ENCODE measurements around the gene RBMXL3.
"Not testable (repeated sequence)": the region's sequence is repeated elsewhere in the genome, so short reads cannot be mapped to it uniquely, and the experiment has no call there.

The RBMXL3 gene

GRCh38 chrX:115214151-115214550, 24.9 kb downstream of the RBMXL3 start:
- no peak for TF ChIP-seq CTCF (IDR thresholded peaks at IDR 0.05)
- Histone ChIP-seq H3K4me1 (no peaks in the 10 kb centered on the region), H3K79me2 (no peaks in the 10 kb centered on the region), H3K36me3 (ENCODE audit: control insufficient read depth, insufficient read depth, low read length) (no peaks in the 10 kb centered on the region), H3K4me3 (ENCODE audit: low read depth, low read length) (no peak overlapping the region), H3K4me2 (ENCODE audit: low read length) (no peak overlapping the region), H2AFZ (no peak overlapping the region), H3K9me3 (ENCODE audit: control insufficient read depth, low read length) (no peaks in the 10 kb centered on the region), H3K27ac (no peak overlapping the region), H3K9ac (no peak overlapping the region), H3K27me3 (ENCODE audit: control insufficient read depth, insufficient read depth, low read length) (no peaks in the 10 kb centered on the region)

GRCh38 chrX:115214605-115215004, 25.4 kb downstream of the RBMXL3 start:
- H3K27me3 ChIP-seq (ENCODE audit: control insufficient read depth, insufficient read depth, low read length) = no peaks in the 10 kb centered on the region
- no peak overlapping the region for H3K4me2 ChIP-seq (ENCODE audit: low read length)
- H3K79me2 ChIP-seq = no peaks in the 10 kb centered on the region
- no peak overlapping the region for H2AFZ ChIP-seq
- H3K4me3 ChIP-seq (ENCODE audit: low read depth, low read length) = no peak overlapping the region
- no peak overlapping the region for H3K27ac ChIP-seq
- H3K4me1 ChIP-seq = no peaks in the 10 kb centered on the region
- no peaks in the 10 kb centered on the region for H3K36me3 ChIP-seq (ENCODE audit: control insufficient read depth, insufficient read depth, low read length)
- no peaks in the 10 kb centered on the region for H3K9me3 ChIP-seq (ENCODE audit: control insufficient read depth, low read length)
- no peak overlapping the region for H3K9ac ChIP-seq
- TF ChIP-seq CTCF (IDR thresholded peaks at IDR 0.05) = no peak

- H2AFZ ChIP-seq; H3K4me1 ChIP-seq; H3K4me3 ChIP-seq (ENCODE audit: low read depth, low read length): not testable (repeated sequence)
These were observed 28.1 kb downstream of the RBMXL3 start for GRCh38 chrX:115217346-115217745.

GRCh38 chrX:115226929-115227328, 37.7 kb downstream of the RBMXL3 start:
- no peaks in the 10 kb centered on the region for H3K9me3 ChIP-seq (ENCODE audit: control insufficient read depth, low read length)
- H3K27me3 ChIP-seq (ENCODE audit: control insufficient read depth, insufficient read depth, low read length) = no peaks in the 10 kb centered on the region
- H3K79me2 ChIP-seq = no peaks in the 10 kb centered on the region
- no peak overlapping the region for H3K4me3 ChIP-seq (ENCODE audit: low read depth, low read length)
- H3K9ac ChIP-seq = no peak overlapping the region
- no peaks in the 10 kb centered on the region for H3K4me1 ChIP-seq
- no peak for TF ChIP-seq CTCF (IDR thresholded peaks at IDR 0.05)
- no peak overlapping the region for H3K27ac ChIP-seq
- H3K36me3 ChIP-seq (ENCODE audit: control insufficient read depth, insufficient read depth, low read length) = no peaks in the 10 kb centered on the region
- no peak overlapping the region for H2AFZ ChIP-seq
- no peak overlapping the region for H3K4me2 ChIP-seq (ENCODE audit: low read length)

More at GRCh38 chrX:115217346-115217745, 28.1 kb downstream of the RBMXL3 start:
- H3K79me2 ChIP-seq; H3K9me3 ChIP-seq (ENCODE audit: control insufficient read depth, low read length); H3K27me3 ChIP-seq (ENCODE audit: control insufficient read depth, insufficient read depth, low read length); H3K36me3 ChIP-seq (ENCODE audit: control insufficient read depth, insufficient read depth, low read length); H3K9ac ChIP-seq; H3K4me2 ChIP-seq (ENCODE audit: low read length); H3K27ac ChIP-seq: not testable (repeated sequence)

GRCh38 chrX:115229337-115230003, 40.3 kb downstream of the RBMXL3 start:
- H3K36me3 ChIP-seq (ENCODE audit: control insufficient read depth, insufficient read depth, low read length) = no peaks in the 10 kb centered on the region

More at GRCh38 chrX:115229337-115230003, 40.3 kb downstream of the RBMXL3 start:
- Histone ChIP-seq H3K4me1 (no peaks in the 10 kb centered on the region), H3K9me3 (ENCODE audit: control insufficient read depth, low read length) (no peaks in the 10 kb centered on the region), H3K4me3 (ENCODE audit: low read depth, low read length) (no peak overlapping the region), H3K9ac (no peak overlapping the region), H3K4me2 (ENCODE audit: low read length) (no peak overlapping the region), H3K27ac (no peak overlapping the region), H2AFZ (no peak overlapping the region), H3K27me3 (ENCODE audit: control insufficient read depth, insufficient read depth, low read length) (no peaks in the 10 kb centered on the region), H3K79me2 (no peaks in the 10 kb centered on the region)
- TF ChIP-seq CTCF (IDR thresholded peaks at IDR 0.05) = no peak
